Measurements from ENCODE around the gene ABHD1. TPM values are rescaled to one million over a fixed set of nuclear protein-coding genes. Genes with fewer than 3 reads are reported as not detected.

Gene ABHD1
- total RNA-seq, 1 donor from 2014 or later = not detected

- Histone ChIP-seq H3K36me3 (ENCODE audit: control insufficient read depth, insufficient read depth, low read length) (peaks cover 1% of the 10 kb centered on the region), H3K27me3 (ENCODE audit: control insufficient read depth, insufficient read depth, low read length) (peaks cover 5% of the 10 kb centered on the region), H3K4me3 (ENCODE audit: low read depth, low read length) (no peak overlapping the region)
- FAIRE-seq (no peak), DNase-seq (ENCODE audit: low read depth) (no peak)
- TF ChIP-seq CTCF (IDR thresholded peaks at IDR 0.05; ENCODE audit: insufficient read depth, low read length, severe bottlenecking) = no peak
Measured at GRCh38 chr2:27125104-27125503, 1.5 kb downstream of the ABHD1 start.

- no peak overlapping the region for H3K4me3 ChIP-seq (ENCODE audit: low read depth, low read length)
- TF ChIP-seq CTCF (IDR thresholded peaks at IDR 0.05; ENCODE audit: insufficient read depth, low read length, severe bottlenecking) = no peak
- DNase-seq (ENCODE audit: low read depth) (no peak), FAIRE-seq (no peak)
- peaks cover 6% of the 10 kb centered on the region for H3K36me3 ChIP-seq (ENCODE audit: control insufficient read depth, insufficient read depth, low read length)
- peaks cover 5% of the 10 kb centered on the region for H3K27me3 ChIP-seq (ENCODE audit: control insufficient read depth, insufficient read depth, low read length)
Measured at GRCh38 chr2:27126252-27126710, 2.7 kb downstream of the ABHD1 start.

- Histone ChIP-seq H3K4me3 (ENCODE audit: low read depth, low read length) (no peak overlapping the region), H3K27me3 (ENCODE audit: control insufficient read depth, insufficient read depth, low read length) (peaks cover 2% of the 10 kb centered on the region), H3K36me3 (ENCODE audit: control insufficient read depth, insufficient read depth, low read length) (peaks cover 14% of the 10 kb centered on the region)
- FAIRE-seq = no peak
- DNase-seq (ENCODE audit: low read depth) = no peak
- TF ChIP-seq CTCF (IDR thresholded peaks at IDR 0.05; ENCODE audit: insufficient read depth, low read length, severe bottlenecking) = no peak
Measured at GRCh38 chr2:27127883-27128667, 4.5 kb downstream of the ABHD1 start.

GRCh38 chr2:27128668-27129571 is 5.3 kb downstream of the ABHD1 start:
- TF ChIP-seq CTCF (IDR thresholded peaks at IDR 0.05; ENCODE audit: insufficient read depth, low read length, severe bottlenecking) = no peak
- H3K4me3 ChIP-seq (ENCODE audit: low read depth, low read length) = no peak overlapping the region
- FAIRE-seq = no peak
- no peaks in the 10 kb centered on the region for H3K27me3 ChIP-seq (ENCODE audit: control insufficient read depth, insufficient read depth, low read length)
- no peak for DNase-seq (ENCODE audit: low read depth)
- peaks cover 14% of the 10 kb centered on the region for H3K36me3 ChIP-seq (ENCODE audit: control insufficient read depth, insufficient read depth, low read length)

GRCh38 chr2:27130396-27130795 is 6.8 kb downstream of the ABHD1 start:
- no peak for TF ChIP-seq CTCF (IDR thresholded peaks at IDR 0.05; ENCODE audit: insufficient read depth, low read length, severe bottlenecking)
- Histone ChIP-seq H3K4me3 (ENCODE audit: low read depth, low read length) (no peak overlapping the region), H3K27me3 (ENCODE audit: control insufficient read depth, insufficient read depth, low read length) (no peaks in the 10 kb centered on the region), H3K36me3 (ENCODE audit: control insufficient read depth, insufficient read depth, low read length) (peaks cover 14% of the 10 kb centered on the region)
- DNase-seq (ENCODE audit: low read depth) (no peak), FAIRE-seq (no peak)
